Stimulated activated CD8-positive, alpha-beta memory T cell treated with anti-CD3 and anti-CD28 coated beads, Interleukin-2, amount 100 ng/mL, for 1 hour (primary cell): ENCODE results near the gene ADGRG2.

ENCODE experiments used
- DNase-seq, 2 donors: peaks; one replicate each; pipeline ENCODE4 v3.0.0-alpha.2; 2020; ENCODE audit warnings: low read depth in 2 of 2

The ADGRG2 gene

GRCh38 chrX:18949944-18950301 is 172.3 kb downstream of the ADGRG2 start:
- DNase-seq = no peak

- no peak for DNase-seq
Observed at GRCh38 chrX:18949291-18949943, 172.9 kb downstream of the ADGRG2 start.

- DNase-seq = no peak
Observed at GRCh38 chrX:18946611-18947010, 175.7 kb downstream of the ADGRG2 start.

GRCh38 chrX:18946157-18946556 is 176.1 kb downstream of the ADGRG2 start:
- no peak for DNase-seq

GRCh38 chrX:18945483-18945882 is 176.8 kb downstream of the ADGRG2 start:
- no peak for DNase-seq

- no peak for DNase-seq
Observed at GRCh38 chrX:18944482-18944881, 177.8 kb downstream of the ADGRG2 start.

- DNase-seq = no peak
Observed at GRCh38 chrX:18941896-18942295, 180.4 kb downstream of the ADGRG2 start.
